ENCODE data around the gene LRRC10B.

The LRRC10B gene

GRCh38 chr11:61526956-61527731, 18.6 kb downstream of the LRRC10B start:
- no peak overlapping the region for H3K4me3 ChIP-seq (ENCODE audit: low read depth in 1 of 5, low read length in 5 of 5)
- no peaks in the 10 kb centered on the region for H3K9me3 ChIP-seq (ENCODE audit: control insufficient read depth in 5 of 5, low read length in 5 of 5)
- H3K9ac ChIP-seq (ENCODE audit: low read length in 5 of 5) = no peak overlapping the region
- H3K27ac ChIP-seq (ENCODE audit: low read depth, low read length) = no peak overlapping the region
- H3K27me3 ChIP-seq (ENCODE audit: control insufficient read depth in 5 of 5, insufficient read depth in 4 of 5, low read length in 5 of 5) = peaks cover 0 to 11% (median 4%) of the 10 kb centered on the region in 5 donors
- H3K4me1 ChIP-seq (ENCODE audit: control insufficient read depth in 5 of 5, insufficient read depth in 5 of 5, low read length in 5 of 5) = peaks cover 0 to 15% (median 14%) of the 10 kb centered on the region in 5 donors
- peaks cover 0 to 34% (median 3%) of the 10 kb centered on the region in 5 donors for H3K36me3 ChIP-seq (ENCODE audit: control insufficient read depth in 5 of 5, insufficient read depth in 5 of 5, low read length in 5 of 5)

GRCh38 chr11:61528114-61528513, 19.6 kb downstream of the LRRC10B start:
- Histone ChIP-seq H3K36me3 (ENCODE audit: control insufficient read depth in 5 of 5, insufficient read depth in 5 of 5, low read length in 5 of 5) (peaks cover 0 to 28% (median 0%) of the 10 kb centered on the region in 5 donors), H3K9ac (ENCODE audit: low read length in 5 of 5) (no peak overlapping the region), H3K4me3 (ENCODE audit: low read depth in 1 of 5, low read length in 5 of 5) (no peak overlapping the region), H3K4me1 (ENCODE audit: control insufficient read depth in 5 of 5, insufficient read depth in 5 of 5, low read length in 5 of 5) (peaks cover 2 to 23% (median 18%) of the 10 kb centered on the region in 5 donors), H3K27me3 (ENCODE audit: control insufficient read depth in 5 of 5, insufficient read depth in 4 of 5, low read length in 5 of 5) (peaks cover 0 to 11% (median 6%) of the 10 kb centered on the region in 5 donors), H3K27ac (ENCODE audit: low read depth, low read length) (no peak overlapping the region), H3K9me3 (ENCODE audit: control insufficient read depth in 5 of 5, low read length in 5 of 5) (no peaks in the 10 kb centered on the region)

- Histone ChIP-seq H3K9ac (ENCODE audit: low read length in 5 of 5) (no peak overlapping the region), H3K27ac (ENCODE audit: low read depth, low read length) (no peak overlapping the region), H3K4me3 (ENCODE audit: low read depth in 1 of 5, low read length in 5 of 5) (no peak overlapping the region), H3K9me3 (ENCODE audit: control insufficient read depth in 5 of 5, low read length in 5 of 5) (no peaks in the 10 kb centered on the region), H3K4me1 (ENCODE audit: control insufficient read depth in 5 of 5, insufficient read depth in 5 of 5, low read length in 5 of 5) (peaks cover 2 to 24% (median 19%) of the 10 kb centered on the region in 5 donors), H3K27me3 (ENCODE audit: control insufficient read depth in 5 of 5, insufficient read depth in 4 of 5, low read length in 5 of 5) (peaks cover 0 to 11% (median 7%) of the 10 kb centered on the region in 5 donors), H3K36me3 (ENCODE audit: control insufficient read depth in 5 of 5, insufficient read depth in 5 of 5, low read length in 5 of 5) (peaks cover 0 to 16% (median 0%) of the 10 kb centered on the region in 5 donors)
These were observed 21.1 kb downstream of the LRRC10B start for GRCh38 chr11:61529537-61530225.

GRCh38 chr11:61531044-61531443, 22.5 kb downstream of the LRRC10B start:
- Histone ChIP-seq H3K9ac (ENCODE audit: low read length in 5 of 5) (no peak overlapping the region), H3K4me1 (ENCODE audit: control insufficient read depth in 5 of 5, insufficient read depth in 5 of 5, low read length in 5 of 5) (peaks cover 2 to 32% (median 19%) of the 10 kb centered on the region in 5 donors), H3K36me3 (ENCODE audit: control insufficient read depth in 5 of 5, insufficient read depth in 5 of 5, low read length in 5 of 5) (peaks cover 0 to 12% (median 0%) of the 10 kb centered on the region in 5 donors), H3K4me3 (ENCODE audit: low read depth in 1 of 5, low read length in 5 of 5) (no peak overlapping the region), H3K27ac (ENCODE audit: low read depth, low read length) (no peak overlapping the region), H3K9me3 (ENCODE audit: control insufficient read depth in 5 of 5, low read length in 5 of 5) (no peaks in the 10 kb centered on the region), H3K27me3 (ENCODE audit: control insufficient read depth in 5 of 5, insufficient read depth in 4 of 5, low read length in 5 of 5) (peaks cover 0 to 11% (median 7%) of the 10 kb centered on the region in 5 donors)

- Histone ChIP-seq H3K27me3 (ENCODE audit: control insufficient read depth in 5 of 5, insufficient read depth in 4 of 5, low read length in 5 of 5) (peaks cover 0 to 11% (median 4%) of the 10 kb centered on the region in 5 donors), H3K4me3 (ENCODE audit: low read depth in 1 of 5, low read length in 5 of 5) (no peak overlapping the region), H3K9me3 (ENCODE audit: control insufficient read depth in 5 of 5, low read length in 5 of 5) (no peaks in the 10 kb centered on the region), H3K27ac (ENCODE audit: low read depth, low read length) (no peak overlapping the region), H3K9ac (ENCODE audit: low read length in 5 of 5) (no peak overlapping the region), H3K4me1 (ENCODE audit: control insufficient read depth in 5 of 5, insufficient read depth in 5 of 5, low read length in 5 of 5) (peaks cover 2 to 32% (median 19%) of the 10 kb centered on the region in 5 donors), H3K36me3 (ENCODE audit: control insufficient read depth in 5 of 5, insufficient read depth in 5 of 5, low read length in 5 of 5) (peaks cover 0 to 4% (median 0%) of the 10 kb centered on the region in 5 donors)
These were observed 23.8 kb downstream of the LRRC10B start for GRCh38 chr11:61532134-61533038.

- H3K9me3 ChIP-seq (ENCODE audit: control insufficient read depth in 5 of 5, low read length in 5 of 5) = no peaks in the 10 kb centered on the region
- no peak overlapping the region for H3K4me3 ChIP-seq (ENCODE audit: low read depth in 1 of 5, low read length in 5 of 5)
- H3K9ac ChIP-seq (ENCODE audit: low read length in 5 of 5) = no peak overlapping the region
- H3K27me3 ChIP-seq (ENCODE audit: control insufficient read depth in 5 of 5, insufficient read depth in 4 of 5, low read length in 5 of 5) = peaks cover 0 to 8% (median 4%) of the 10 kb centered on the region in 5 donors
- H3K27ac ChIP-seq (ENCODE audit: low read depth, low read length) = no peak overlapping the region
- peaks cover 2 to 32% (median 19%) of the 10 kb centered on the region in 5 donors for H3K4me1 ChIP-seq (ENCODE audit: control insufficient read depth in 5 of 5, insufficient read depth in 5 of 5, low read length in 5 of 5)
- no peaks in the 10 kb centered on the region for H3K36me3 ChIP-seq (ENCODE audit: control insufficient read depth in 5 of 5, insufficient read depth in 5 of 5, low read length in 5 of 5)
These were observed 24.5 kb downstream of the LRRC10B start for GRCh38 chr11:61533039-61533375.

GRCh38 chr11:61533401-61533800, 24.9 kb downstream of the LRRC10B start:
- H3K27ac ChIP-seq (ENCODE audit: low read depth, low read length) = no peak overlapping the region
- no peak overlapping the region for H3K9ac ChIP-seq (ENCODE audit: low read length in 5 of 5)

GRCh38 chr11:61534025-61534932, 25.7 kb downstream of the LRRC10B start:
- no peaks in the 10 kb centered on the region for H3K36me3 ChIP-seq (ENCODE audit: control insufficient read depth in 5 of 5, insufficient read depth in 5 of 5, low read length in 5 of 5)
- H3K27ac ChIP-seq (ENCODE audit: low read depth, low read length) = no peak overlapping the region
- H3K9ac ChIP-seq (ENCODE audit: low read length in 5 of 5) = no peak overlapping the region
- no peaks in the 10 kb centered on the region for H3K9me3 ChIP-seq (ENCODE audit: control insufficient read depth in 5 of 5, low read length in 5 of 5)
- no peak overlapping the region for H3K4me3 ChIP-seq (ENCODE audit: low read depth in 1 of 5, low read length in 5 of 5)
- peaks cover 3 to 41% (median 28%) of the 10 kb centered on the region in 5 donors for H3K4me1 ChIP-seq (ENCODE audit: control insufficient read depth in 5 of 5, insufficient read depth in 5 of 5, low read length in 5 of 5)
- peaks cover 0 to 8% (median 4%) of the 10 kb centered on the region in 5 donors for H3K27me3 ChIP-seq (ENCODE audit: control insufficient read depth in 5 of 5, insufficient read depth in 4 of 5, low read length in 5 of 5)

More at GRCh38 chr11:61533401-61533800, 24.9 kb downstream of the LRRC10B start:
- Histone ChIP-seq H3K36me3 (ENCODE audit: control insufficient read depth in 5 of 5, insufficient read depth in 5 of 5, low read length in 5 of 5) (no peaks in the 10 kb centered on the region), H3K4me1 (ENCODE audit: control insufficient read depth in 5 of 5, insufficient read depth in 5 of 5, low read length in 5 of 5) (peaks cover 2 to 33% (median 21%) of the 10 kb centered on the region in 5 donors), H3K4me3 (ENCODE audit: low read depth in 1 of 5, low read length in 5 of 5) (no peak overlapping the region), H3K9me3 (ENCODE audit: control insufficient read depth in 5 of 5, low read length in 5 of 5) (no peaks in the 10 kb centered on the region), H3K27me3 (ENCODE audit: control insufficient read depth in 5 of 5, insufficient read depth in 4 of 5, low read length in 5 of 5) (peaks cover 0 to 8% (median 4%) of the 10 kb centered on the region in 5 donors)
